HFFc6 (cell line): ENCODE data around the gene KYAT1. TPM values are rescaled to one million over a fixed set of nuclear protein-coding genes. Genes with fewer than 3 reads are reported as not detected.
"Not testable (repeated sequence)": the region's sequence is repeated elsewhere in the genome, so short reads cannot be mapped to it uniquely, and the experiment has no call there.

Experiments used
- DNase-seq: peaks from one replicate; pipeline ENCODE4 v3.0.0-alpha.2; 2018
- H3K27ac Mint-ChIP-seq: 2 replicates; pipeline ENCODE4 v1.8.0; 2020; ENCODE audit warnings: mild to moderate bottlenecking, mixed read lengths
- H3K27me3 Mint-ChIP-seq: 2 replicates; pipeline ENCODE4 v1.8.0; 2021; ENCODE audit warnings: mild to moderate bottlenecking, moderate library complexity, mixed read lengths; ENCODE audit not compliant: insufficient read depth
- H3K36me3 Mint-ChIP-seq: 2 replicates; pipeline ENCODE4 v1.8.0; 2021; ENCODE audit warnings: low read depth, mixed read lengths
- H3K4me1 Mint-ChIP-seq: 2 replicates; pipeline ENCODE4 v1.8.0; 2020; ENCODE audit warnings: low read depth, mixed read lengths
- H3K4me3 Mint-ChIP-seq: 2 replicates; pipeline ENCODE4 v1.8.0; 2020; ENCODE audit warnings: mild to moderate bottlenecking, moderate library complexity, mixed read lengths
- H3K9me3 Mint-ChIP-seq: 2 replicates; pipeline ENCODE4 v1.8.0; 2020; ENCODE audit warnings: mild to moderate bottlenecking, mixed read lengths
- total RNA-seq, 6 experiments: library from RNA; stranded (reverse); fragmentation: NEBNext Ultra II Directional; extraction: Animal tissue kit (Norgen Biotek cat#: 25700); gene quantifications; 2 replicates in 1 of 6; 3 replicates in 5 of 6; pipeline ENCODE4 v1.2.3, GENCODE V29; 2021
- TF ChIP-seq, protein P1 (sequence below): fragments of 200-600 bp; sonication (generic); IDR thresholded peaks from 2 replicates; pipeline ENCODE4 v1.5.0; 2021; ENCODE audit warnings: antibody characterized with exemption, mild to moderate bottlenecking

Gene KYAT1
- total RNA-seq, 6 experiments from 2014 or later = 6.7 to 9.0 (median 8.3) TPM

DNA sequence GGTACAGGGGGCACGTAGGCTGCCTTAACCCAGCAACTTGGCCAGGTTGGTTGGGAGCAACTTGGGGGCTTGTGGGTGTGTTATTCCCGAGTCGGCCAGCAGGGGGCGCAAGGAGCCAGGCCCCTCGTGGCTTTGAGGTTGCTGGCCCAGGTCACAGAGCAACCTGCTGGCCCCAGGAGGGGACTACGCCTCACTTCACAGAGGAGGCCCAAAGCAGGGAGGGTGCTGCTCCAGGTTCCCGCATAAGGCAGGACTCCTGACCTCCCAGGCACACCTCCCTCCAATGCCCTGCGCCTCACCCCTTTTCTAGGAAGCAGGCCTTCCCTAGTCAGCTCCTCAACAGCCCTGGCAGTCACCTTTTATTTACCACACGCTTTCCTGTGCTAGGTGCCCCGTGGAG lies 18.1 kb downstream of the KYAT1 start:
- no peaks in the 10 kb centered on the region for H3K9me3 Mint-ChIP-seq
- no peak overlapping the region for H3K4me3 Mint-ChIP-seq
- H3K27ac Mint-ChIP-seq = no peak overlapping the region
- TF ChIP-seq, protein P1, sequence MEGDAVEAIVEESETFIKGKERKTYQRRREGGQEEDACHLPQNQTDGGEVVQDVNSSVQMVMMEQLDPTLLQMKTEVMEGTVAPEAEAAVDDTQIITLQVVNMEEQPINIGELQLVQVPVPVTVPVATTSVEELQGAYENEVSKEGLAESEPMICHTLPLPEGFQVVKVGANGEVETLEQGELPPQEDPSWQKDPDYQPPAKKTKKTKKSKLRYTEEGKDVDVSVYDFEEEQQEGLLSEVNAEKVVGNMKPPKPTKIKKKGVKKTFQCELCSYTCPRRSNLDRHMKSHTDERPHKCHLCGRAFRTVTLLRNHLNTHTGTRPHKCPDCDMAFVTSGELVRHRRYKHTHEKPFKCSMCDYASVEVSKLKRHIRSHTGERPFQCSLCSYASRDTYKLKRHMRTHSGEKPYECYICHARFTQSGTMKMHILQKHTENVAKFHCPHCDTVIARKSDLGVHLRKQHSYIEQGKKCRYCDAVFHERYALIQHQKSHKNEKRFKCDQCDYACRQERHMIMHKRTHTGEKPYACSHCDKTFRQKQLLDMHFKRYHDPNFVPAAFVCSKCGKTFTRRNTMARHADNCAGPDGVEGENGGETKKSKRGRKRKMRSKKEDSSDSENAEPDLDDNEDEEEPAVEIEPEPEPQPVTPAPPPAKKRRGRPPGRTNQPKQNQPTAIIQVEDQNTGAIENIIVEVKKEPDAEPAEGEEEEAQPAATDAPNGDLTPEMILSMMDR = peak; percentile 99
- DNase-seq = peak; percentile 30
- no peaks in the 10 kb centered on the region for H3K36me3 Mint-ChIP-seq
- H3K27me3 Mint-ChIP-seq = no peaks in the 10 kb centered on the region
- H3K4me1 Mint-ChIP-seq = no peaks in the 10 kb centered on the region

DNA sequence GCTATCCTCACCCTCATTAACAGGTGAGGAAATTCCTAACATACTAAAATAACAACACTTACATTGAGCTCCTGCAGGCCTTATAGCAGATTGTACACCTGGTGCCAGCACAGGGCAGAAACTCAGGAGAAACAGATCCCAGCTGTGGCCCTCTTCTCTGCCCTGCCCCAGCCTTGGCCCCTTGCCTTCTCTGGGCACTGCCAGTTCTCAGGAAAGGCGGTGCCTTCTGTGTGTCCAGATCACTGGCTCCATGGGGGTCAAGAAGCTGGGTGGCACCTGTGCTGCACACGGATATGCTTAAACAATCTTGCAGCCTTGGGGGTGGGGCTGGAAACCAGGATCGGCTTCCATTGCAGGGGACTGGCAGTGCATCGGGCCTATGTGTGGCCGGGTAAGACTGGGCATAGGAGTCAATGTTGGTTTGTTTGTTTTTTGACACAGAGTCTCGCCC lies 19.3 kb downstream of the KYAT1 start:
- Mint-ChIP-seq H3K9me3 (no peaks in the 10 kb centered on the region), H3K4me3 (no peak overlapping the region), H3K4me1 (no peaks in the 10 kb centered on the region), H3K27ac (no peak overlapping the region), H3K36me3 (no peaks in the 10 kb centered on the region), H3K27me3 (no peaks in the 10 kb centered on the region)
- TF ChIP-seq, protein P1 = no peak
- DNase-seq = no peak

DNA sequence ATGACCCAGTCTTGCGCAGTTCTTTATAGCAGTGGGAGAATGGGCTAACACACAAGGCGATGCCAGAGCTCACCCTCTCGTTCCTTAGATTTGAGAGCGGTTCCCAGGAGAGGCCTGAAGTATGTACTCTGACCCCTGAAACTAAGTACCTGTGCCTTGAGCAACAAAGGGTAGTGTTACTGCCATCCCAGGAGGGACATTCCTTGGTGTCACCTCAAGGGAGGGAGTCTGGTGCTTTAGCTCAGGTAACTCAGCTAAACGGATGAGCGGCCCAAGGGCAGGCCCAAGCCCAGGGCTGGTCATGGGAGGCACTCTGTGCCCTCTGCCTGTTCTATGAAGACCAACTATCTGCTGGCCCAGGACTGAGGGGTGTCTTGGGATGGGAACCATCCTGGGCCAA lies 20.2 kb downstream of the KYAT1 start:
- no peak overlapping the region for H3K27ac Mint-ChIP-seq
- H3K4me1 Mint-ChIP-seq = no peaks in the 10 kb centered on the region
- TF ChIP-seq, protein P1 = no peak
- H3K36me3 Mint-ChIP-seq = no peaks in the 10 kb centered on the region
- DNase-seq = no peak
- H3K27me3 Mint-ChIP-seq = no peaks in the 10 kb centered on the region
- no peaks in the 10 kb centered on the region for H3K9me3 Mint-ChIP-seq
- H3K4me3 Mint-ChIP-seq = no peak overlapping the region

DNA sequence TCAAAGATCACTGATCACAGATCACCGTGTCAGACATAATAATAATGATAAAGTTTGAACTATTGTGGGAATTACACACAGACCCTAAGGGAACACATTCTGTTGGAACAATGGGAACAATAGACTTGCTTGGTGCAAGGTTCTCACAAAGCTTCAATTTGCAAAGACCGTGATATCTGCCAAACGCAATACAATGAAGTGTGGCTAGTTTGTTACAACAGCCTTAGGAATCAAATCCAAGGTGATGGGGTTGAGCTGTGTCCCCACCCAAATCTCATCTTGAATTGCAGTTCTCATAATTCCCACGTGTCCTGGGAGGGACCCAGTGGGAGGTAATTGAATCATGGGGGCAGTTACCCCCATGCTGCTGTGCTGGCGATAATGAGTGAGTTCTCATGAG lies 20.8 kb downstream of the KYAT1 start:
- H3K36me3 Mint-ChIP-seq = no peaks in the 10 kb centered on the region
- H3K9me3 Mint-ChIP-seq = no peaks in the 10 kb centered on the region
- no peak overlapping the region for H3K4me3 Mint-ChIP-seq
- H3K27ac Mint-ChIP-seq = no peak overlapping the region
- DNase-seq = no peak
- TF ChIP-seq, protein P1 = no peak
- no peaks in the 10 kb centered on the region for H3K27me3 Mint-ChIP-seq
- H3K4me1 Mint-ChIP-seq = no peaks in the 10 kb centered on the region

DNA sequence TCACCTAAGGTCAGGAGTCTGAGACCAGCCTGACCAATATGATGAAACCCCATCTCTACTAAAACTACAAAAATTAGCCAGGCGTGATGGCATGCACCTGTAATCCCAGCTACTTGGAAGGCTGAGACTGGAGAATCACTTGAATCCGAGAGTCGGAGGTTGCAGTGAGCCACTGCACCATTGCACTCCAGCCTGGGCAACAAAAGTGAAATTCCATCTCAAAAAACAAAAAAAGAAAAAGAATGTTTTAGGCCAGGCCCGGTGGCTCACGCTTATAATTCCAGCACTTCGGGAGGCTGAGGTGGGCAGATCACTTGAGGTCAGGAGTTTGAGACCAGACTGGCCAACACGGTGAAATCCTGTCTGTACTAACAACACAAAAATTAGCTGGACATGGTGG lies 23.3 kb downstream of the KYAT1 start:
- not testable (repeated sequence) for DNase-seq, H3K36me3 Mint-ChIP-seq, H3K27me3 Mint-ChIP-seq, H3K27ac Mint-ChIP-seq, H3K4me3 Mint-ChIP-seq, H3K4me1 Mint-ChIP-seq, H3K9me3 Mint-ChIP-seq

DNA sequence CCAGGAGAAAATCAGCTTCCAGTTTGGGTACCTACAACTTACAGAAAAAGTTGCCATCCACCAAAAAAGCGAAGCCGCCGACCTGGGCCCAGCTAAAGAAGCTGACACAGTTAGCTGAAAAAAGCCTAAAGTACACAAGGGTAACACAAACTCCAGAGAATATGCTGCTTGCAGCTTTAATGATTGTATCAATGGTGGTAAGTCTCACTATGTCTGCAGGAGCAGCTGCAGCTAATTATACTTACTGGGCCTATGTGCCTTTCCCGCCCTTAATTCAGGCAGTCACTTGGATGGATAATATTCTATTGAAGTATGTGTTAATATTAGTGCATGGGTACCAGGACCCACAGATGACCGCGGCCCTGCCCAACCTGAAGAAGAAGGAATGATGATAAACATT lies 27.3 kb downstream of the KYAT1 start:
- DNase-seq, H3K27me3 Mint-ChIP-seq, H3K4me3 Mint-ChIP-seq, H3K4me1 Mint-ChIP-seq, H3K27ac Mint-ChIP-seq: not testable (repeated sequence)
- H3K36me3 Mint-ChIP-seq = peaks cover 19% of the 10 kb centered on the region
- H3K9me3 Mint-ChIP-seq = peaks cover 18% of the 10 kb centered on the region

DNA sequence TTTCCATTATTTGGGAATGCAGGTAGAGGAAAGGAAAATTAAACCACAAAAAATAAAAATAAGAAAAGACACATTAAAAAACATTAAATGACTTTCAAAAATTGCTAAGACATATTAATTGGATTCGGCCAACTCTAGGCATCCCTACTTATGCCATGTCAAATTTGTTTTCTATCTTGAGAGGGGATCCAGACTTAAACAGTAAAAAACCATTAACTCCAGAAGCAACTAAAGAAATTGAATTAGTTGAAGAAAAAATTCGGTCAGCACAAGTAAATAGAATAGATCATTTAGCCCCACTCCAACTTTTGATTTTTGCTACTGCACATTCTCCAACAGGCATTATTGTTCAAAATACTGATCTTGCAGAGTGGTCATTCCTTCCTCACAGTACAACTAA lies 29.1 kb downstream of the KYAT1 start:
- not testable (repeated sequence) for H3K27ac Mint-ChIP-seq, H3K4me1 Mint-ChIP-seq, H3K27me3 Mint-ChIP-seq, DNase-seq, H3K4me3 Mint-ChIP-seq
- Mint-ChIP-seq H3K36me3 (peaks cover 26% of the 10 kb centered on the region), H3K9me3 (peaks cover 29% of the 10 kb centered on the region)
